DMS53 (cell line): ENCODE results near the gene TOMM20L.
"Not testable (repeated sequence)": the region's sequence is repeated elsewhere in the genome, so short reads cannot be mapped to it uniquely, and the experiment has no call there.

ENCODE experiments used
- DNase-seq: peaks from one replicate; lab custom pipeline; 2025; lab: John Stamatoyannopoulos, UW

Gene TOMM20L

GRCh38 chr14:58395812-58396788 is at the start of gene TOMM20L:
TOMM20L (plus strand) TSS chr14:58395930; CDS start chr14:58395958, 28 bp downstream.
- peak; percentile 88 for DNase-seq

GRCh38 chr14:58353516-58354299 is 42.0 kb upstream of the TOMM20L start:
- peak; percentile 18 for DNase-seq

- DNase-seq: no peak
Measured at GRCh38 chr14:58354808-58355207, 40.9 kb upstream of the TOMM20L start.

GRCh38 chr14:58356268-58356667 is 39.5 kb upstream of the TOMM20L start:
- no peak for DNase-seq

- DNase-seq: not testable (repeated sequence)
Measured at GRCh38 chr14:58362272-58362671, 33.5 kb upstream of the TOMM20L start.

GRCh38 chr14:58362798-58363412 is 32.8 kb upstream of the TOMM20L start:
- peak; percentile 59 for DNase-seq

- no peak for DNase-seq
Measured at GRCh38 chr14:58364316-58364715, 31.4 kb upstream of the TOMM20L start.

- no peak for DNase-seq
Measured at GRCh38 chr14:58367296-58367695, 28.4 kb upstream of the TOMM20L start.

- DNase-seq: no peak
Measured at GRCh38 chr14:58368956-58369355, 26.8 kb upstream of the TOMM20L start.

GRCh38 chr14:58376791-58377190 is 18.9 kb upstream of the TOMM20L start:
- DNase-seq: no peak

- DNase-seq: no peak
Measured at GRCh38 chr14:58390830-58391229, 4.9 kb upstream of the TOMM20L start.

GRCh38 chr14:58395562-58395811 is 243 bp upstream of the TOMM20L start:
- no peak for DNase-seq

GRCh38 chr14:58397156-58397555 is 1.4 kb downstream of the TOMM20L start:
- DNase-seq: no peak

- DNase-seq: no peak
Measured at GRCh38 chr14:58398495-58398894, 2.8 kb downstream of the TOMM20L start.

- DNase-seq: no peak
Measured at GRCh38 chr14:58398895-58399294, 3.2 kb downstream of the TOMM20L start.

GRCh38 chr14:58401587-58401986 is 5.9 kb downstream of the TOMM20L start:
- DNase-seq: no peak

GRCh38 chr14:58408681-58409215 is 13.0 kb downstream of the TOMM20L start:
- DNase-seq: no peak

- peak; percentile 12 for DNase-seq
Measured at GRCh38 chr14:58414845-58415244, 19.1 kb downstream of the TOMM20L start.

GRCh38 chr14:58415636-58416547 is 20.2 kb downstream of the TOMM20L start:
- no peak for DNase-seq

GRCh38 chr14:58416934-58417333 is 21.2 kb downstream of the TOMM20L start:
- not testable (repeated sequence) for DNase-seq

GRCh38 chr14:58426670-58427280 is 31.0 kb downstream of the TOMM20L start:
- peak; percentile 74 for DNase-seq
